ENCODE measurements around the gene DHX16. TPM values are rescaled to one million over a fixed set of nuclear protein-coding genes. Genes with fewer than 3 reads are reported as not detected.

The DHX16 gene
- total and polyA plus RNA-seq, 2 of the 4 experiments (the other 2 are of a cell fraction): 47.9 to 48.4 TPM

- H3K27ac ChIP-seq (ENCODE audit: insufficient read depth, low read length): no peak overlapping the region
- no TSS peak for BruUV-seq (replicated peaks)
- no peak overlapping the region for H2BK20ac ChIP-seq (ENCODE audit: low read depth, low read length)
- WGBS, 2 experiments (ENCODE audit: extremely low coverage in 2 of 2, insufficient read length in 1 of 2): 94% methylated on average over 13 of the region's 19 CpGs; no CpG with 5 or more reads in 1 of the 2 experiments
- H4K20me1 ChIP-seq (ENCODE audit: insufficient read depth, low read length): no peaks in the 10 kb centered on the region
- no peaks in the 10 kb centered on the region for H3K9me1 ChIP-seq (ENCODE audit: insufficient read depth, low read length)
- ChIA-PET CTCF (no interaction called here), POLR2A (ENCODE audit: unreplicated experiment) (no interaction called here)
- H4K8ac ChIP-seq (ENCODE audit: low read depth in 2 of 2, low read length in 2 of 2): no peak overlapping the region; a peak in 1 of 4 replicates
- intact Hi-C loops (cut with micrococcal nuclease) (no loop called here), dilution Hi-C loops (cut with HindIII; ENCODE audit: low sequenced_read_pairs, unreplicated experiment) (no loop called here), in situ Hi-C loops (cut with MboI; ENCODE audit: low sequenced_read_pairs) (no loop called here)
- no peak overlapping the region for H3K23ac ChIP-seq (ENCODE audit: low read depth, low read length)
- peak; percentile 6; the same call in 1 of the 2 replicates for ATAC-seq (ENCODE audit: low read depth)
- H2BK120ac ChIP-seq (ENCODE audit: low read depth, low read length): no peak overlapping the region
- no peak overlapping the region for H3K4me2 ChIP-seq (ENCODE audit: low read depth, low read length)
- H3K9ac ChIP-seq (ENCODE audit: low read depth, low read length): no peak overlapping the region
- H4K91ac ChIP-seq (ENCODE audit: insufficient read depth, low read depth, low read length): no peak overlapping the region
- no peaks in the 10 kb centered on the region for H3K9me3 ChIP-seq (ENCODE audit: control insufficient read depth, insufficient read depth, low read length)
- H3K18ac ChIP-seq (ENCODE audit: low read depth, low read length): no peak overlapping the region
- H3K79me1 ChIP-seq (ENCODE audit: low read depth in 1 of 2, low read length in 2 of 2): peaks cover 2 to 4% of the 10 kb centered on the region in 2 experiments; a peak in 3 of 4 replicates
- H3K4me1 ChIP-seq (ENCODE audit: control insufficient read depth, insufficient read depth, low read length): no peaks in the 10 kb centered on the region; the same call in 1 of the 2 replicates
- no peak overlapping the region for H2BK5ac ChIP-seq (ENCODE audit: low read depth, low read length, poor library complexity, severe bottlenecking)
- H3K4ac ChIP-seq (ENCODE audit: low read depth, low read length): no peak overlapping the region
- no peak overlapping the region for H2AFZ ChIP-seq (replicated peaks; ENCODE audit: low read length, poor library complexity)
- no peak for DNase-seq
- H2AK5ac ChIP-seq (ENCODE audit: low read depth, low read length): no peak overlapping the region
- H3K36me3 ChIP-seq (ENCODE audit: control insufficient read depth, insufficient read depth, low read length): peaks cover 73% of the 10 kb centered on the region
- H4K5ac ChIP-seq (ENCODE audit: low read depth, low read length): no peak overlapping the region
- TF ChIP-seq MAFK (IDR thresholded peaks at IDR 0.05; ENCODE audit: low read depth, low read length) (peak; percentile 86), USF2 (IDR thresholded peaks at IDR 0.05; ENCODE audit: low read depth, low read length) (no peak)
- no peak overlapping the region for H3K14ac ChIP-seq (replicated peaks; ENCODE audit: low read depth, low read length)
- no peak overlapping the region for H2BK15ac ChIP-seq (ENCODE audit: low read depth, low read length)
- H2AK9ac ChIP-seq (replicated peaks; ENCODE audit: low read depth, low read length, poor library complexity): peak overlapping the region; percentile 29
- H3K4me3 ChIP-seq (ENCODE audit: insufficient read depth, low read depth, low read length): no peak overlapping the region
- H3K27me3 ChIP-seq (ENCODE audit: control insufficient read depth, insufficient read depth, low read length): no peaks in the 10 kb centered on the region
- H3K56ac ChIP-seq (ENCODE audit: extremely low read depth, insufficient read depth, low read length): no peak overlapping the region
These were observed 17.7 kb downstream of the DHX16 start for GRCh38 chr6:30654798-30655742.

Data from IMR-90 (cell line).